Measurements from ENCODE around the gene IFITM10. TPM values are rescaled to one million over a fixed set of nuclear protein-coding genes. Genes with fewer than 3 reads are reported as not detected.

Gene IFITM10
- total and polyA plus RNA-seq, 9 of the 15 experiments (the other 6 are each of a cell fraction or from before 2014, with no cell fraction given), result 0.08 to 0.13 (median 0.09) TPM; not detected in 6

- TF ChIP-seq, protein P1, sequence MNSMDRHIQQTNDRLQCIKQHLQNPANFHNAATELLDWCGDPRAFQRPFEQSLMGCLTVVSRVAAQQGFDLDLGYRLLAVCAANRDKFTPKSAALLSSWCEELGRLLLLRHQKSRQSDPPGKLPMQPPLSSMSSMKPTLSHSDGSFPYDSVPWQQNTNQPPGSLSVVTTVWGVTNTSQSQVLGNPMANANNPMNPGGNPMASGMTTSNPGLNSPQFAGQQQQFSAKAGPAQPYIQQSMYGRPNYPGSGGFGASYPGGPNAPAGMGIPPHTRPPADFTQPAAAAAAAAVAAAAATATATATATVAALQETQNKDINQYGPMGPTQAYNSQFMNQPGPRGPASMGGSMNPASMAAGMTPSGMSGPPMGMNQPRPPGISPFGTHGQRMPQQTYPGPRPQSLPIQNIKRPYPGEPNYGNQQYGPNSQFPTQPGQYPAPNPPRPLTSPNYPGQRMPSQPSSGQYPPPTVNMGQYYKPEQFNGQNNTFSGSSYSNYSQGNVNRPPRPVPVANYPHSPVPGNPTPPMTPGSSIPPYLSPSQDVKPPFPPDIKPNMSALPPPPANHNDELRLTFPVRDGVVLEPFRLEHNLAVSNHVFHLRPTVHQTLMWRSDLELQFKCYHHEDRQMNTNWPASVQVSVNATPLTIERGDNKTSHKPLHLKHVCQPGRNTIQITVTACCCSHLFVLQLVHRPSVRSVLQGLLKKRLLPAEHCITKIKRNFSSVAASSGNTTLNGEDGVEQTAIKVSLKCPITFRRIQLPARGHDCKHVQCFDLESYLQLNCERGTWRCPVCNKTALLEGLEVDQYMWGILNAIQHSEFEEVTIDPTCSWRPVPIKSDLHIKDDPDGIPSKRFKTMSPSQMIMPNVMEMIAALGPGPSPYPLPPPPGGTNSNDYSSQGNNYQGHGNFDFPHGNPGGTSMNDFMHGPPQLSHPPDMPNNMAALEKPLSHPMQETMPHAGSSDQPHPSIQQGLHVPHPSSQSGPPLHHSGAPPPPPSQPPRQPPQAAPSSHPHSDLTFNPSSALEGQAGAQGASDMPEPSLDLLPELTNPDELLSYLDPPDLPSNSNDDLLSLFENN (IDR thresholded peaks at IDR 0.05; ENCODE audit: low read depth in 2 of 2, low read length in 2 of 2), result 0 out of 4 replicates have a peak, but pooled peaks of 1 of the 2 experiments have one; percentile 52
- TF ChIP-seq MAX (CRISPR knock-in tag; IDR thresholded peaks at IDR 0.05) (peak; percentile 48; the same call in 1 of the 2 replicates), LCOR (CRISPR knock-in tag; IDR thresholded peaks at IDR 0.05) (0 out of 2 replicates have a peak, but pooled peaks have one; percentile 45), HES1 (IDR thresholded peaks at IDR 0.05; ENCODE audit: low read depth) (peak; percentile 99), TAL1 (IDR thresholded peaks at IDR 0.05) (peak; percentile 43), RNF2 (IDR thresholded peaks at IDR 0.05) (peak; percentile 21; the same call in 1 of the 2 replicates), PKNOX1 (IDR thresholded peaks at IDR 0.05) (peak; percentile 50), MNT (conservative IDR thresholded peaks at IDR 0.05) (peak in 1 of 2 experiments; percentile 64; a peak in 1 of 4 replicates), ATF7 (IDR thresholded peaks at IDR 0.05) (peak; percentile 44; the same call in 1 of the 2 replicates), TCF3 (CRISPR knock-in tag; IDR thresholded peaks at IDR 0.05) (peak; percentile 75), ZBTB1 (CRISPR knock-in tag; IDR thresholded peaks at IDR 0.05; ENCODE audit: borderline replicate concordance, low read depth) (0 out of 2 replicates have a peak, but pooled peaks have one; percentile 28), HDAC1 (IDR thresholded peaks at IDR 0.05) (peak in 1 of 2 experiments; percentile 71; a peak in 1 of 4 replicates), KDM1A (IDR thresholded peaks at IDR 0.05) (peak; percentile 83 to 91; a peak in 3 of 4 replicates)
- TF ChIP-seq, protein P2, sequence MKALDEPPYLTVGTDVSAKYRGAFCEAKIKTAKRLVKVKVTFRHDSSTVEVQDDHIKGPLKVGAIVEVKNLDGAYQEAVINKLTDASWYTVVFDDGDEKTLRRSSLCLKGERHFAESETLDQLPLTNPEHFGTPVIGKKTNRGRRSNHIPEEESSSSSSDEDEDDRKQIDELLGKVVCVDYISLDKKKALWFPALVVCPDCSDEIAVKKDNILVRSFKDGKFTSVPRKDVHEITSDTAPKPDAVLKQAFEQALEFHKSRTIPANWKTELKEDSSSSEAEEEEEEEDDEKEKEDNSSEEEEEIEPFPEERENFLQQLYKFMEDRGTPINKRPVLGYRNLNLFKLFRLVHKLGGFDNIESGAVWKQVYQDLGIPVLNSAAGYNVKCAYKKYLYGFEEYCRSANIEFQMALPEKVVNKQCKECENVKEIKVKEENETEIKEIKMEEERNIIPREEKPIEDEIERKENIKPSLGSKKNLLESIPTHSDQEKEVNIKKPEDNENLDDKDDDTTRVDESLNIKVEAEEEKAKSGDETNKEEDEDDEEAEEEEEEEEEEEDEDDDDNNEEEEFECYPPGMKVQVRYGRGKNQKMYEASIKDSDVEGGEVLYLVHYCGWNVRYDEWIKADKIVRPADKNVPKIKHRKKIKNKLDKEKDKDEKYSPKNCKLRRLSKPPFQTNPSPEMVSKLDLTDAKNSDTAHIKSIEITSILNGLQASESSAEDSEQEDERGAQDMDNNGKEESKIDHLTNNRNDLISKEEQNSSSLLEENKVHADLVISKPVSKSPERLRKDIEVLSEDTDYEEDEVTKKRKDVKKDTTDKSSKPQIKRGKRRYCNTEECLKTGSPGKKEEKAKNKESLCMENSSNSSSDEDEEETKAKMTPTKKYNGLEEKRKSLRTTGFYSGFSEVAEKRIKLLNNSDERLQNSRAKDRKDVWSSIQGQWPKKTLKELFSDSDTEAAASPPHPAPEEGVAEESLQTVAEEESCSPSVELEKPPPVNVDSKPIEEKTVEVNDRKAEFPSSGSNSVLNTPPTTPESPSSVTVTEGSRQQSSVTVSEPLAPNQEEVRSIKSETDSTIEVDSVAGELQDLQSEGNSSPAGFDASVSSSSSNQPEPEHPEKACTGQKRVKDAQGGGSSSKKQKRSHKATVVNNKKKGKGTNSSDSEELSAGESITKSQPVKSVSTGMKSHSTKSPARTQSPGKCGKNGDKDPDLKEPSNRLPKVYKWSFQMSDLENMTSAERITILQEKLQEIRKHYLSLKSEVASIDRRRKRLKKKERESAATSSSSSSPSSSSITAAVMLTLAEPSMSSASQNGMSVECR (CRISPR knock-in tag; IDR thresholded peaks at IDR 0.05), result 0 out of 2 replicates have a peak, but pooled peaks have one; percentile 28
These were observed 32.7 kb upstream of the IFITM10 start (continued) for GRCh38 chr11:1782831-1783724.

Measured in K562 (cell line).